Fibroblast of lung (primary cell): ENCODE measurements around the gene PRPF39.

Experiments
- CTCF ChIP-seq, 2 donors: IDR thresholded peaks in 1 of 2; conservative IDR thresholded peaks in 1 of 2; 1 replicate in 1 of 2; 2 replicates in 1 of 2; pipeline ENCODE4 v1.5.1; 2011 to 2012; ENCODE audit warnings: low read length in 2 of 2, control low read depth in 1 of 2, inconsistent platforms in 1 of 2, low read depth in 1 of 2, mild to moderate bottlenecking in 1 of 2
- EZH2 ChIP-seq: IDR thresholded peaks from 2 replicates; pipeline ENCODE4 v1.5.1; 2012; ENCODE audit warnings: low read length, control low read depth, mild to moderate bottlenecking; ENCODE audit errors: missing control alignments

- TF ChIP-seq CTCF (conservative IDR thresholded peaks at IDR 0.05 in 1 of 2, IDR thresholded peaks at IDR 0.05 in 1 of 2; ENCODE audit: low read depth in 1 of 2, low read length in 2 of 2), result no peak
- TF ChIP-seq EZH2, result no peak
These were observed 1.5 kb upstream of the PRPF39 start for GRCh38 chr14:45082420-45082819.
